Uterus (tissue), 4 donors: Measurements from ENCODE around the gene STXBP4. TPM values are rescaled to one million over a fixed set of nuclear protein-coding genes. Genes with fewer than 3 reads are reported as not detected.

Experiments
- DNase-seq, 2 donors: peaks; one replicate each; pipeline ENCODE4 v3.0.0-alpha.2; 2019 to 2020
- H3K27ac ChIP-seq, 2 donors: fragments of 200-600 bp; sonication (generic); 1 replicate in 1 of 2; 2 replicates in 1 of 2; pipeline ENCODE4 v1.5.1; 2016 to 2018
- H3K27me3 ChIP-seq, 2 donors: fragments of 200-600 bp; sonication (generic); one replicate each; pipeline ENCODE4 v1.5.1; 2018 to 2019; ENCODE audit warnings: control low read depth in 1 of 2
- H3K36me3 ChIP-seq, 2 donors: fragments of 200-600 bp; sonication (generic); one replicate each; pipeline ENCODE4 v1.5.1; 2019; ENCODE audit warnings: control low read depth in 1 of 2
- H3K4me1 ChIP-seq, 2 donors: fragments of 200-600 bp; sonication (generic); one replicate each; pipeline ENCODE4 v1.5.1; 2018 to 2019; ENCODE audit warnings: control low read depth in 1 of 2
- H3K4me3 ChIP-seq, 2 donors: fragments of 200-600 bp; sonication (generic); 1 replicate in 1 of 2; 2 replicates in 1 of 2; pipeline ENCODE4 v1.5.1; 2018 to 2019; ENCODE audit warnings: mild to moderate bottlenecking in 1 of 2
- H3K9me3 ChIP-seq, 2 donors: fragments of 200-600 bp; sonication (generic); one replicate each; pipeline ENCODE4 v1.5.1; 2019; ENCODE audit warnings: control low read depth in 1 of 2
- CTCF ChIP-seq, 4 experiments: fragments of 200-600 bp in 2 of 4; fragments of 450-650 bp in 2 of 4; sonication (generic) in 2 of 4; IDR thresholded peaks; one replicate each; pipeline ENCODE4 v1.5.1; 2016 to 2019; ENCODE audit warnings: antibody characterized with exemption in 4 of 4, mild to moderate bottlenecking in 2 of 4, moderate library complexity in 1 of 4
- POLR2A ChIP-seq, 2 donors: fragments of 450-650 bp; IDR thresholded peaks; one replicate each; pipeline ENCODE4 v1.6.1; 2016; ENCODE audit warnings: antibody characterized with exemption in 2 of 2, mild to moderate bottlenecking in 1 of 2, moderate library complexity in 1 of 2
- intact Hi-C: fragments of 100-400 bp; cut with DNase I; formaldehyde crosslinking; loops from one replicate; pipeline ENCODE4 v1.15.1; 2023; ENCODE audit warnings: low total_unique reads
- total RNA-seq, 4 donors: library from RNA; depleted of rRNA in 3 of 4; stranded (reverse); fragments of >200 nt in 3 of 4; gene quantifications; one replicate each; pipeline versions ENCODE4 v1.1.0 to v1.2.4, GENCODE V29; 2014 to 2023
- donor health status: DM: yes; HTN: yes; CAD: no.

The STXBP4 gene
- total RNA-seq, 4 donors from 2014 or later, result 2.8 to 100 (median 20.9) TPM

- peak overlapping the region; percentile 93 for H3K4me3 ChIP-seq
- no peaks in the 10 kb centered on the region for H3K4me1 ChIP-seq
- intact Hi-C loops, result no loop called here
- no peaks in the 10 kb centered on the region for H3K36me3 ChIP-seq
- DNase-seq, result no peak
- no peaks in the 10 kb centered on the region for H3K9me3 ChIP-seq
- peak overlapping the region; percentile 84 to 88 for H3K27ac ChIP-seq
- H3K27me3 ChIP-seq, result no peaks in the 10 kb centered on the region
- no peak for TF ChIP-seq CTCF (IDR thresholded peaks at IDR 0.05)
- TF ChIP-seq POLR2A (IDR thresholded peaks at IDR 0.05), result no peak
Measured at GRCh38 chr17:54968988-54969332, 395 bp downstream of the STXBP4 start.

GRCh38 chr17:54969658-54970572, 1.4 kb downstream of the STXBP4 start:
- DNase-seq, result no peak
- intact Hi-C loops, result no loop called here
- peak overlapping the region; percentile 93 for H3K4me3 ChIP-seq
- no peak for TF ChIP-seq CTCF (IDR thresholded peaks at IDR 0.05)
- no peak for TF ChIP-seq POLR2A (IDR thresholded peaks at IDR 0.05)
- H3K27ac ChIP-seq, result peak overlapping the region; percentile 84 to 88
- no peaks in the 10 kb centered on the region for H3K4me1 ChIP-seq
- H3K9me3 ChIP-seq, result no peaks in the 10 kb centered on the region
- H3K27me3 ChIP-seq, result no peaks in the 10 kb centered on the region
- no peaks in the 10 kb centered on the region for H3K36me3 ChIP-seq

GRCh38 chr17:54971147-54971546, 2.6 kb downstream of the STXBP4 start:
- H3K36me3 ChIP-seq, result no peaks in the 10 kb centered on the region
- no peak for DNase-seq
- TF ChIP-seq POLR2A (IDR thresholded peaks at IDR 0.05) (no peak), CTCF (IDR thresholded peaks at IDR 0.05) (no peak)
- H3K4me1 ChIP-seq, result no peaks in the 10 kb centered on the region
- no peak overlapping the region for H3K4me3 ChIP-seq
- H3K9me3 ChIP-seq, result no peaks in the 10 kb centered on the region
- no peaks in the 10 kb centered on the region for H3K27me3 ChIP-seq
- intact Hi-C loops, result no loop called here
- H3K27ac ChIP-seq, result no peak overlapping the region

GRCh38 chr17:54971901-54972300, 3.3 kb downstream of the STXBP4 start:
- Histone ChIP-seq H3K36me3 (no peaks in the 10 kb centered on the region), H3K9me3 (no peaks in the 10 kb centered on the region), H3K27me3 (no peaks in the 10 kb centered on the region), H3K27ac (no peak overlapping the region), H3K4me1 (no peaks in the 10 kb centered on the region), H3K4me3 (no peak overlapping the region)
- intact Hi-C loops, result no loop called here
- DNase-seq, result no peak
- TF ChIP-seq POLR2A (IDR thresholded peaks at IDR 0.05) (no peak), CTCF (IDR thresholded peaks at IDR 0.05) (no peak)

GRCh38 chr17:54972406-54973138, 4.0 kb downstream of the STXBP4 start:
- Histone ChIP-seq H3K36me3 (no peaks in the 10 kb centered on the region), H3K4me3 (no peak overlapping the region), H3K27ac (no peak overlapping the region), H3K9me3 (no peaks in the 10 kb centered on the region), H3K27me3 (no peaks in the 10 kb centered on the region), H3K4me1 (no peaks in the 10 kb centered on the region)
- DNase-seq, result no peak
- intact Hi-C loops, result no loop called here
- TF ChIP-seq CTCF (IDR thresholded peaks at IDR 0.05), result no peak
- TF ChIP-seq POLR2A (IDR thresholded peaks at IDR 0.05), result no peak
